Thymus (tissue), 11 donors: ENCODE data around the gene COMMD6. TPM values are rescaled to one million over a fixed set of nuclear protein-coding genes. Genes with fewer than 3 reads are reported as not detected.
A peak's percentile ranks its signal among the peaks of the same experiment; 100 is the strongest.

Source experiments
- DNase-seq, 9 donors: peaks; one replicate each; pipeline ENCODE4 v3.0.0-alpha.2; 2013; ENCODE audit warnings: low spot score in 9 of 9, low read depth in 6 of 9, missing footprints in 1 of 9
- H3K27ac ChIP-seq, 2 donors: one replicate each; pipeline ENCODE4 v1.5.1; 2013; ENCODE audit warnings: control low read depth in 1 of 2, low read depth in 1 of 2, low read length in 1 of 2, mild to moderate bottlenecking in 1 of 2, moderate library complexity in 1 of 2
- H3K27me3 ChIP-seq, 2 donors: one replicate each; pipeline ENCODE4 v1.5.1; 2013; ENCODE audit warnings: low read length in 1 of 2; ENCODE audit not compliant: control insufficient read depth in 2 of 2, insufficient read depth in 1 of 2
- H3K36me3 ChIP-seq, 2 donors: one replicate each; pipeline ENCODE4 v1.5.1; 2013; ENCODE audit warnings: low read length in 1 of 2, mild to moderate bottlenecking in 1 of 2, moderate library complexity in 1 of 2; ENCODE audit not compliant: control insufficient read depth in 2 of 2, insufficient read depth in 2 of 2
- H3K4me1 ChIP-seq, 2 donors: one replicate each; pipeline ENCODE4 v1.5.1; 2013; ENCODE audit warnings: low read length in 2 of 2; ENCODE audit not compliant: control insufficient read depth in 2 of 2, insufficient read depth in 2 of 2
- H3K4me3 ChIP-seq, 2 donors: one replicate each; pipeline ENCODE4 v1.5.1; 2013; ENCODE audit warnings: low read length in 2 of 2, control low read depth in 1 of 2, mild to moderate bottlenecking in 1 of 2
- H3K9me3 ChIP-seq, 2 donors: one replicate each; pipeline ENCODE4 v1.5.1; 2013; ENCODE audit warnings: low read length in 1 of 2, mild to moderate bottlenecking in 1 of 2; ENCODE audit not compliant: control insufficient read depth in 2 of 2, insufficient read depth in 1 of 2
- WGBS: extraction: QIAGEN DNeasy Blood & Tissue Kit; methylation state at CpG from one replicate; pipeline ENCODE4 v1.1.7; 2013; 5-methylcytosine and 5-hydroxymethylcytosine counted together
- polyA plus RNA-seq: library from polyadenylated mRNA; stranded (reverse); fragments of 200-250 nt; gene quantifications from one replicate; pipeline ENCODE4 v1.2.3, GENCODE V29; 2013
- total RNA-seq: library from RNA; stranded (reverse); fragments of 120-200 nt; gene quantifications from one replicate; pipeline ENCODE4 v1.2.4, GENCODE V29; 2013
- donor health status: healthy.

COMMD6 gene
- total and polyA plus RNA-seq, 2 donors = 270 to 354 TPM

DNA sequence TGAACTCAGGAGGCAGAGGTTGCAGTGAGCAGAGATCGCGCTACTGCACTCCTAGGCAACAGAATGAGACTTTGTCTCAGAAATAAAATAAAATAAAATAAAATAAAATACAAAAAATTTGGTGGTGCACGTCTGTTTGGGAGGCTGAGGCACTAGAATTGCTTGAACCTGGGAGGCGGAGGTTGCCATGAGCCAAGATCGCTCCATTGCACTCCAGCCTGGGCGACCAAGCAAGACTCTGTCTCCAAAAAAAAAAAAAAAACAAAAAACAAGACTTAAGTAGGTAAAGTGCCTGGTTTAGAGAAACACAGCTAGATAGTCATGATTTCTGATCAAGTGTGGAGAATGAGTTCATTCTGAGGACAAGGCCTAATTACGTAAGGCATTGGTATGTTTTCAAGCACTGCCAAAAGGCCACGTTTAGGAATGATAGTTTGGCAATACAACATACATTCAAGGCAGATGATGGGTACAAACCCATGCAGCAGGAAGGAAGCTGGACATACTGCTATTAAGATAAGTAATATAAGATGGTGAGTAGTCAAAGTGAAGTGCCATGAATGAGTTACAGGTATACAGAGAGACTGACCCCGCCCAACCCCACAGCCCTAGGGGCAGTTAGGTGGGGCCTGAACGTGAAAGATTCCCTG lies 7.2 kb upstream of the COMMD6 start:
- DNase-seq = no peak
- WGBS = 96% methylated on average over 10 of the region's 10 CpGs
- no peaks in the 10 kb centered on the region for H3K9me3 ChIP-seq

DNA sequence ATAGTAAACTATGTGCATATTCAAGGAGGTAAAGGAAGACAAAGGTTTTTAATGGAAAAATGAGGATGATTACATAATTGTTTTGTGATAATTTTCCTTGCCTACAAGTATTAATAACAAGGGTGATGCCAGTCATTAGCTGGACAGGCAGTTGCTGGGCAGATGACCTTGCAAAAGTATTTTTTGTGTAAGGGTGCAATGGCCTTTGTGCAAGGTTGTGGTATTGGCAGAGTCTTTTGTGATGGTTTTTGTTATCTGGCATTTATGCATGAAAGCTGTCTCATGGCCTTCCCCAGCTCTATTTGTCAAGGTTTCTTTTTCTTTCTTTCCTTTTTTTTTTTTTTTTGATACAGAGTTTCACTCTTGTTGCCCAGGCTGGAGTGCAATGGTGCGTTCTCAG lies 4.3 kb upstream of the COMMD6 start:
- no peak for DNase-seq
- no peak overlapping the region for H3K4me3 ChIP-seq

More for the DNA sequence above, 7.2 kb upstream of the COMMD6 start:
- peaks cover 0 to 6% of the 10 kb centered on the region in 2 donors for H3K4me1 ChIP-seq
- H3K27ac ChIP-seq = no peak overlapping the region
- H3K4me3 ChIP-seq = no peak overlapping the region
- H3K36me3 ChIP-seq = no peaks in the 10 kb centered on the region
- no peaks in the 10 kb centered on the region for H3K27me3 ChIP-seq

DNA sequence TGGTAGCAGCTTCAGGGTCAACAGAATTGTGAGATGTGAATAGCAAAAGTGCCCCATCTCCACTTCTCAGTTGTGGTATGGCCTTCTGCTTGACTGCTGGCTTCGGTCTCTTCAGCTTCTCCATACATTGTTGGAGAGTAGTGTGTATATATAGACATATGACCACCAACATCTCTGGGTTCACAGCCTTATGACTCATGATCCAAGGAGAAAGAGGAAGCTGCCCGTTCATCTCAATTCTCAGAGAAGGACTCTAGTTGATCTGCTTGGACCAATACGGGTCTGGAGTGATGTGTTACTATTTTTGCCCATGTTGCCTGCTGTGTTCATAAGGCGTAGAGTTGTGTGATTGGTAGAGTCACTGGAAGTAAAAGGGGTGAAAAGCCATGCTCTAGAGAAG lies 3.6 kb upstream of the COMMD6 start:
- Histone ChIP-seq H3K4me3 (no peak overlapping the region), H3K4me1 (peaks cover 3 to 9% of the 10 kb centered on the region in 2 donors), H3K27ac (no peak overlapping the region), H3K9me3 (no peaks in the 10 kb centered on the region), H3K27me3 (no peaks in the 10 kb centered on the region), H3K36me3 (no peaks in the 10 kb centered on the region)
- DNase-seq = no peak
- WGBS = 79% methylated on average over 4 of the region's 4 CpGs

More for the DNA sequence above, 4.3 kb upstream of the COMMD6 start:
- no peak overlapping the region for H3K27ac ChIP-seq
- no peaks in the 10 kb centered on the region for H3K36me3 ChIP-seq
- peaks cover 0 to 3% of the 10 kb centered on the region in 2 donors for H3K4me1 ChIP-seq
- H3K27me3 ChIP-seq = no peaks in the 10 kb centered on the region
- no peaks in the 10 kb centered on the region for H3K9me3 ChIP-seq
- 100% methylated on average over 1 of the region's 1 CpG for WGBS

DNA sequence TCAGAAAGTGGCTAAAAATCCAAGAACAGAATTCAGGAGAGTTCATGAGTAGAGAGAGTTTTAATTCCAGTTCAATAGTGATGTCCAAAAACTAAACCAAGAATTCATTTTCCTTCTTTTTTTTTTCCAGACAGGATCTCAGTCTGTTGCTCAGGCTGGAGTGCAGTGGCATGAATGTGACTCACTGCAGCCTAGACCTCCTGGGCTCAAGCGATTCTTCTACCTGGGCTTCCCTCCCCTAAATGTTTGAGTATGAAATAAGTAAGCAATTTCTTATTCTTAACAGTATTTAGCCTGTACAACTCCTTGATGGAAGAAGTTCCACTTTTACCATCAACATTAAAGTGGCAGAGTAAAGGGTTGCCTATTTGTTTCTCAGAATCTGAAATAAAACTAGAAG lies 3.8 kb downstream of the COMMD6 start:
- H3K36me3 ChIP-seq = peaks cover 0 to 21% of the 10 kb centered on the region in 2 donors
- H3K4me3 ChIP-seq = no peak overlapping the region
- 97% methylated on average over 1 of the region's 1 CpG for WGBS
- DNase-seq = no peak
- H3K4me1 ChIP-seq = peaks cover 3 to 10% of the 10 kb centered on the region in 2 donors
- no peaks in the 10 kb centered on the region for H3K9me3 ChIP-seq
- H3K27me3 ChIP-seq = no peaks in the 10 kb centered on the region
- no peak overlapping the region for H3K27ac ChIP-seq

DNA sequence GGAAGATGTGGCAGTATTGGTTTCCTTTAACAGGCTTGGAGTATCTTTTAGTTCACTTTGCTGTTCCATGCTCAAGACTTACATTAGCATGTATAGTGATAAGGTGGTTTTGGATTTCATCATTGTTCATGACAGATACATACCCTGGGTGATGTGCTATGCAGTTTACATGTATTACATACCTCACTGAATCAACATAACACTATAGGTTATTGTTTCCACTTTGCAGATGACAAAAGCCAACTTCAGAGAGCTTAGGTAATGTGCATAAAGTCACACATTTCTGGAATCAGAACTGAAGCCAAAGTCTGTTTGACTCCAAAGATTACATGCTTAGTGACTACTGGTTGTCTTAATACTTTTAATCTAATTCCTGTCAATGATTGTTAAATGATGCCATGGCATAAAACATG lies 7.1 kb downstream of the COMMD6 start:
- H3K4me1 ChIP-seq = no peaks in the 10 kb centered on the region
- peaks cover 1 to 33% of the 10 kb centered on the region in 2 donors for H3K36me3 ChIP-seq
- DNase-seq = peak in 1 of 9 donors; percentile 16
- no peaks in the 10 kb centered on the region for H3K9me3 ChIP-seq
- H3K4me3 ChIP-seq = no peak overlapping the region
- H3K27me3 ChIP-seq = no peaks in the 10 kb centered on the region
- H3K27ac ChIP-seq = no peak overlapping the region

DNA sequence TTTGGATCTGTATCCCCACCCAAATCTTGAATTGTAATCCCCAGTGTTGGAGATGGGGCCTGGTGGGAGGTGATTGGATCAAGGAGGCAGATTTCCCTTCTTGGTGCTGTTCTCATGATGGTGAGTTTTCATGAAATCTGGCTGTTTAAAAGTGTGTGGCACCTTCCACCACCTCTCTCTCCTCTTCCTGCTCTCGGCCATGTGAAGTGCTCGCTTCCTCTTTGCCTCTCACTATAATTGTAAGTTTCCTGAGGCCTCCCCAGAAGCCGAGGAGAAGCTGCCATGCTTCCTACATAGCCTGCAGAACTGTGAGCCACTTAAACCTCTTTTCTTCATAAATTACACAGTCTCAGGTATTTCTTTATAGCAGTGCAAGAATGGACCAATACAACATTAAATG lies 15.7 kb downstream of the COMMD6 start:
- Histone ChIP-seq H3K27me3 (no peaks in the 10 kb centered on the region), H3K36me3 (peaks cover 7 to 12% of the 10 kb centered on the region in 2 donors), H3K4me1 (no peaks in the 10 kb centered on the region), H3K9me3 (peaks cover 0 to 14% of the 10 kb centered on the region in 2 donors), H3K4me3 (no peak overlapping the region), H3K27ac (no peak overlapping the region)
- 81% methylated on average over 3 of the region's 3 CpGs for WGBS
- no peak for DNase-seq

DNA sequence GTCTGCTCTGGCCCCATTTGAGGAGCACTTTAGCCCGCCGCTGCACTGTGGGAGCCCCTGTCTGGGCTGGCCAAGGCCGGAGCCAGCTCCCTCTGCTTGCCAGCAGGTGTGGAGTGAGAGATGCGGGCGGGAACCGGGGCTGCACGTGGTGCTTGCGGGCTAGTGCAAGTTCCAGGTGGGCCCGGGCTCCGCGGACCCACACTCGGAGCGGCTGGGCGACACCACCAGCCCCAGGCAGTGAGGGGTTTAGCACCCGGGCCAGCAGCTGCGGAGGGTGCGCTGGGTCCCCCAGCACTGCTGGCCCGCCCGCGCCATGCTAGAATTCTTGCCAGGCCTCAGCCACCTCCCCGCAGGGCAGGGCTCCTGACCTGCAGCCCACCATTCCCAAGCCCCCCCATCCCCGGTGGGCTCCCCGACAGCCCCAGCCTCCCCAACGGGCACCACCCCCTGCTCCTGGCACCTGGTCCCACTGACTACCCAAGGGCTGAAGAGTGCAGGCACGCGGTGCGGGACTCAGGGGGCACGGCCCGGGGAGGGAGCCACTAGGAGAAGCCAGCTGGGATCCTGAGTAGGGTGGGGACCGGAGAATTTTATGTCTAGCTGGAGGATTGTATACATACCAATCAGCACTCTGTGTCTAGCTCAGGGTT lies 19.1 kb downstream of the COMMD6 start:
- 96% methylated on average over 30 of the region's 30 CpGs for WGBS
- DNase-seq = no peak
- H3K4me3 ChIP-seq = no peak overlapping the region

DNA sequence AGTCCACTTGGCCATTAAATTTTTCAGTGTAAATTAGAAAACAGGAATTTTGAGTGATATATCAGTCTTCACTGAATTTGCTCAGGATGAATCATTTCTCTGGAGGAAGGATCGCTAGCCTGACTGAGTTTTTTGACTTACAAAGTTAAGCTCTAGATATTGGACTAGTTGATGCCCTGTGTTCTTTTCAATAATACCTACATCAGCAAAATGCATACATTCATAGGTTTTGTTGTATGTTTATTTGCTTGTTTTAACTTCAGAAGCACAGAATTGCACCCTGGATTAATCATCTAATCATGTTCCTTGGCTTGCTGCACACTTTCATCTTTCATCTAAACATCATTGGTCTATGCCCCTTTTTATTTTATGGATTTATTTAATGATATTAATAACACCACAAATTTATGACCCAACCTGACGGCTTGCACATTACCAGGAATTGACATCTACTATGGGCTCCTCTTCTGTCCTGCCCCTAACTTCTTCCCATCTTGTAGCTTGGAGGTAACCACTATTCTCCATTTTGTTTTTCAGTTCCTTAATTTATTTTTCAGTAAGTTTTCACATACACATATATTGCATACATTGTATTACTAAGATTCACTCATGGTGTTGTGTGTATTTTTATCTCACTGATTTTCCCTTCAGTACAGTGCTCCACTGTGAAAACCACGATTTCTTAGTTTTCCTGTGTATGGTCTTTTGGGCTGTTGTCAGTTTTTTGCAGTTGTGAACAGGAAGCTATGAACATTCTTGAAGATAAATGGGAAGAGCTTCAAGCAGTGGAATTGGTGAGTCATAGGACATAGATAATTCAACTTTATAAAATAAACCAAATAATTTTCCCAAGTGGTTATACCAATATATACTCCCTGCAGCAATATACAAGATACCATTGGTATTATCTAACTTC lies 23.3 kb downstream of the COMMD6 start:
- Histone ChIP-seq H3K27me3 (no peaks in the 10 kb centered on the region), H3K36me3 (no peaks in the 10 kb centered on the region), H3K4me3 (no peak overlapping the region), H3K4me1 (no peaks in the 10 kb centered on the region), H3K9me3 (peaks cover 0 to 7% of the 10 kb centered on the region in 2 donors), H3K27ac (no peak overlapping the region)
- no peak for DNase-seq
- 75% methylated on average over 3 of the region's 3 CpGs for WGBS

More for the DNA sequence above, 19.1 kb downstream of the COMMD6 start:
- H3K27ac ChIP-seq = no peak overlapping the region
- peaks cover 0 to 14% of the 10 kb centered on the region in 2 donors for H3K9me3 ChIP-seq
- H3K27me3 ChIP-seq = no peaks in the 10 kb centered on the region
- no peaks in the 10 kb centered on the region for H3K4me1 ChIP-seq
- H3K36me3 ChIP-seq = no peaks in the 10 kb centered on the region

DNA sequence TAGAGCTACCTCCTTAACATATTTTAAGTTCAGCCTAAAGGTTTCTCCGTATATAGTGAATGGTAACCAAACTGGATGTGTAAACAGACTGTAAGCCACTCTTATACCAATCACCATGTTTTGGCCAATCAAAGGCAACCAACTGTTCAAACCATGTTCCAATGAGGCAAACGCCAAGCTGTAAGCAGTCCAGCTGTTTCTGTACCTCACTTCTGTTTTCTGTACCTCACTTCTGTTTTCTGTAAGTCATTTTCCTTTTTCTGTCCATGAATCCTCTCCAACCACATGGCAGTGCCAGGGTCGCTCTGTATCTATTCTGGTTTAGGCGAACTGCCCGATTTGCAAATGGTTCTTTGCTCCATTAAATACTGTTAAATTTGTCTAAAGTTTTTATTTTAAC lies 24.4 kb downstream of the COMMD6 start:
- Histone ChIP-seq H3K36me3 (no peaks in the 10 kb centered on the region), H3K27me3 (no peaks in the 10 kb centered on the region), H3K27ac (no peak overlapping the region), H3K4me3 (no peak overlapping the region), H3K9me3 (peaks cover 0 to 1% of the 10 kb centered on the region in 2 donors), H3K4me1 (no peaks in the 10 kb centered on the region)
- 98% methylated on average over 5 of the region's 5 CpGs for WGBS
- DNase-seq = no peak
